CD4-positive, alpha-beta memory T cell (primary cell): ENCODE results near the gene ZNF592. TPM values are rescaled to one million over a fixed set of nuclear protein-coding genes. Genes with fewer than 3 reads are reported as not detected.
A peak's percentile ranks its signal among the peaks of the same experiment; 100 is the strongest.

ENCODE experiments used
- CTCF ChIA-PET: fragments of 350-600 bp; sonication (Branson Sonifier 250); formaldehyde crosslinking; loops from one replicate; lab custom pipeline; 2021; ENCODE audit warnings: inconsistent platforms; ENCODE audit not compliant: partially characterized antibody; lab: Charles Lee
- POLR2A ChIA-PET: fragments of 350-600 bp; sonication (Branson Sonifier 250); formaldehyde crosslinking; loops from one replicate; lab custom pipeline; 2021; ENCODE audit not compliant: partially characterized antibody; lab: Charles Lee
- DNase-seq, 5 donors: peaks; one replicate each; pipeline versions ENCODE4 v3.0.0 to v3.0.0-alpha.2; 2020 to 2022; ENCODE audit warnings: mixed read lengths in 1 of 5
- H3K27ac ChIP-seq: one replicate; pipeline ENCODE4 v1.7.0; 2013; ENCODE audit warnings: low read depth, low read length
- H3K27me3 ChIP-seq: 2 replicates; pipeline ENCODE4 v1.7.0; 2013; ENCODE audit warnings: mild to moderate bottlenecking, low read length, moderate library complexity; ENCODE audit not compliant: insufficient read depth
- H3K36me3 ChIP-seq: 2 replicates; pipeline ENCODE4 v1.7.0; 2013; ENCODE audit warnings: mild to moderate bottlenecking, low read length, moderate library complexity; ENCODE audit not compliant: insufficient read depth
- H3K4me1 ChIP-seq: 2 replicates; pipeline ENCODE4 v1.7.0; 2013; ENCODE audit warnings: mild to moderate bottlenecking, low read length, moderate library complexity; ENCODE audit not compliant: insufficient read depth
- H3K4me3 ChIP-seq, 2 donors: one replicate each; pipeline ENCODE4 v1.7.0; 2013; ENCODE audit warnings: low read length in 2 of 2, mild to moderate bottlenecking in 1 of 2
- H3K9me3 ChIP-seq, 2 donors: one replicate each; pipeline ENCODE4 v1.7.0; 2013; ENCODE audit warnings: low read length in 2 of 2, control low read depth in 1 of 2; ENCODE audit not compliant: control insufficient read depth in 1 of 2
- H3K27ac Mint-ChIP-seq, 7 donors: one replicate each; pipeline ENCODE4 v1.8.0; 2020 to 2021; ENCODE audit warnings: mixed read lengths in 7 of 7, mild to moderate bottlenecking in 6 of 7, inconsistent platforms in 3 of 7, moderate library complexity in 3 of 7
- H3K27me3 Mint-ChIP-seq, 2 donors: one replicate each; pipeline ENCODE4 v1.8.0; 2020 to 2021; ENCODE audit warnings: mixed read lengths in 2 of 2
- H3K36me3 Mint-ChIP-seq, 2 donors: one replicate each; pipeline ENCODE4 v1.8.0; 2020 to 2021; ENCODE audit warnings: mixed read lengths in 2 of 2, inconsistent platforms in 1 of 2, mild to moderate bottlenecking in 1 of 2
- H3K4me1 Mint-ChIP-seq, 4 donors: one replicate each; pipeline ENCODE4 v1.8.0; 2020 to 2021; ENCODE audit warnings: mixed read lengths in 4 of 4, mild to moderate bottlenecking in 1 of 4
- H3K4me3 Mint-ChIP-seq, 8 donors: one replicate each; pipeline ENCODE4 v1.8.0; 2020 to 2021; ENCODE audit warnings: mixed read lengths in 8 of 8, mild to moderate bottlenecking in 7 of 8, moderate library complexity in 6 of 8, inconsistent platforms in 3 of 8
- H3K9me3 Mint-ChIP-seq, 8 donors: one replicate each; pipeline ENCODE4 v1.8.0; 2020 to 2021; ENCODE audit warnings: mixed read lengths in 8 of 8, mild to moderate bottlenecking in 5 of 8, inconsistent platforms in 3 of 8, moderate library complexity in 1 of 8
- intact Hi-C: fragments of 100-400 bp; cut with micrococcal nuclease; formaldehyde crosslinking; loops from one replicate; pipeline ENCODE4 v1.15.1; 2023
- polyA plus RNA-seq, 2 donors: library from polyadenylated mRNA; unstranded; fragments of 300-500 nt; fragmentation: Illumina TruSeq; gene quantifications; one replicate each; pipeline ENCODE4 v1.2.3, GENCODE V29; 2021
- total RNA-seq, 2 experiments: library from RNA; stranded (reverse); gene quantifications; one replicate each; pipeline ENCODE4 v1.2.3, GENCODE V29; 2021

Gene ZNF592
- total and polyA plus RNA-seq, 4 experiments from 2014 or later: 1.7 to 42.6 (median 27.1) TPM

DNA sequence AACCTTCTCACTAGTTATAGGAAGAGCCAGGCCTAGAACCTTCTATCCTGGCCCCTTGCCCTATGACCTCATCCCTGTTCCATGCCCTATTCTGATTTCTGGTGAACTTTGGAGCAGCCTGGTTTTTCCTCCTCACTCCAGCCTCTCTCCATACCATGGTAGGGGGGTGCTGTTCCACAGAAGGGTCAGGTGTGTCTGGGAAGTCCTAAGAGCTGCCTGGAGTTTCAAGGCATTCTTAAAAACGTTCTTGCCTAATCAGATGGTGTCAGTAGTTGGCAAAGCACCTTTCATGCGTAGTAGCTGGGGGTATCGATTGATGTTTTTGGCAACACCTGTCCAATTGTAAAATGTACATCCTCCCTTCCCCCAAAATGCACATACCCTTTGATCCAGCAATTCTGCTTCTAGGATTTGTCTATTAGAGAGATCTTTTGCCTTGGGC, 52.0 kb downstream of the ZNF592 start:
- Histone ChIP-seq H3K4me1 (no peaks in the 10 kb centered on the region), H3K27ac (no peak overlapping the region), H3K4me3 (no peak overlapping the region), H3K27me3 (no peaks in the 10 kb centered on the region), H3K9me3 (no peaks in the 10 kb centered on the region), H3K36me3 (peaks cover 65% of the 10 kb centered on the region)
- intact Hi-C loops: no loop called here
- Mint-ChIP-seq H3K4me3 (no peak overlapping the region), H3K4me1 (peaks cover 0 to 2% (median under 1%) of the 10 kb centered on the region in 4 donors), H3K27ac (peak overlapping the region in 1 of 7 donors; percentile 70), H3K27me3 (no peaks in the 10 kb centered on the region), H3K36me3 (peaks cover 55 to 74% of the 10 kb centered on the region in 2 donors), H3K9me3 (no peaks in the 10 kb centered on the region)
- ChIA-PET CTCF (no interaction called here), POLR2A (no interaction called here)
- DNase-seq: no peak

GRCh38 chr15:84804005-84804900, 55.9 kb downstream of the ZNF592 start:
- no peak overlapping the region for H3K4me3 ChIP-seq
- Mint-ChIP-seq H3K27ac (peak overlapping the region in 1 of 7 donors; percentile 41), H3K4me1 (no peaks in the 10 kb centered on the region), H3K36me3 (peaks cover 49 to 52% of the 10 kb centered on the region in 2 donors), H3K9me3 (no peaks in the 10 kb centered on the region), H3K4me3 (no peak overlapping the region), H3K27me3 (no peaks in the 10 kb centered on the region)
- intact Hi-C loops: no loop called here
- no peaks in the 10 kb centered on the region for H3K9me3 ChIP-seq
- no peak for DNase-seq
- POLR2A ChIA-PET: no interaction called here
- H3K36me3 ChIP-seq: peaks cover 45% of the 10 kb centered on the region
- no peak overlapping the region for H3K27ac ChIP-seq
- H3K4me1 ChIP-seq: no peaks in the 10 kb centered on the region
- H3K27me3 ChIP-seq: no peaks in the 10 kb centered on the region
- CTCF ChIA-PET: no interaction called here

GRCh38 chr15:84805221-84805620, 56.8 kb downstream of the ZNF592 start:
- Mint-ChIP-seq H3K4me3 (no peak overlapping the region), H3K36me3 (peaks cover 42 to 44% of the 10 kb centered on the region in 2 donors), H3K27ac (peak overlapping the region in 2 of 7 donors; percentile 2 to 19), H3K27me3 (no peaks in the 10 kb centered on the region), H3K4me1 (peaks cover 0 to under 1% (median 0%) of the 10 kb centered on the region in 4 donors), H3K9me3 (no peaks in the 10 kb centered on the region)
- ChIA-PET POLR2A (interaction anchor here (0.6 to 0.9 kb wide), 2 partner anchors 14 to 89 kb away, joined by 3 read pairs; partner anchors contain the start of gene SEC11A), CTCF (interaction anchor here (1.3 kb wide), 1 partner anchor 29 kb away, joined by 3 read pairs; no protein-coding TSS in a partner anchor)
- DNase-seq: no peak
- Histone ChIP-seq H3K36me3 (peaks cover 35% of the 10 kb centered on the region), H3K4me1 (no peaks in the 10 kb centered on the region), H3K9me3 (no peaks in the 10 kb centered on the region), H3K4me3 (no peak overlapping the region), H3K27me3 (no peaks in the 10 kb centered on the region), H3K27ac (no peak overlapping the region)
- intact Hi-C loops: no loop called here

- Mint-ChIP-seq H3K4me1 (peaks cover 0 to 3% (median 0%) of the 10 kb centered on the region in 4 donors), H3K27me3 (no peaks in the 10 kb centered on the region), H3K36me3 (peaks cover 32 to 33% of the 10 kb centered on the region in 2 donors), H3K9me3 (no peaks in the 10 kb centered on the region), H3K27ac (no peak overlapping the region), H3K4me3 (no peak overlapping the region)
- intact Hi-C loops: no loop called here
- ChIA-PET CTCF (no interaction called here), POLR2A (interaction anchor here (0.6 kb wide), 2 partner anchors 174 to 571 kb away, joined by 3 read pairs; no protein-coding TSS in a partner anchor)
- Histone ChIP-seq H3K27me3 (no peaks in the 10 kb centered on the region), H3K4me1 (no peaks in the 10 kb centered on the region), H3K9me3 (no peaks in the 10 kb centered on the region), H3K4me3 (no peak overlapping the region), H3K36me3 (peaks cover 20% of the 10 kb centered on the region), H3K27ac (no peak overlapping the region)
- DNase-seq: no peak
Observed at GRCh38 chr15:84807228-84807627, 58.8 kb downstream of the ZNF592 start.

DNA sequence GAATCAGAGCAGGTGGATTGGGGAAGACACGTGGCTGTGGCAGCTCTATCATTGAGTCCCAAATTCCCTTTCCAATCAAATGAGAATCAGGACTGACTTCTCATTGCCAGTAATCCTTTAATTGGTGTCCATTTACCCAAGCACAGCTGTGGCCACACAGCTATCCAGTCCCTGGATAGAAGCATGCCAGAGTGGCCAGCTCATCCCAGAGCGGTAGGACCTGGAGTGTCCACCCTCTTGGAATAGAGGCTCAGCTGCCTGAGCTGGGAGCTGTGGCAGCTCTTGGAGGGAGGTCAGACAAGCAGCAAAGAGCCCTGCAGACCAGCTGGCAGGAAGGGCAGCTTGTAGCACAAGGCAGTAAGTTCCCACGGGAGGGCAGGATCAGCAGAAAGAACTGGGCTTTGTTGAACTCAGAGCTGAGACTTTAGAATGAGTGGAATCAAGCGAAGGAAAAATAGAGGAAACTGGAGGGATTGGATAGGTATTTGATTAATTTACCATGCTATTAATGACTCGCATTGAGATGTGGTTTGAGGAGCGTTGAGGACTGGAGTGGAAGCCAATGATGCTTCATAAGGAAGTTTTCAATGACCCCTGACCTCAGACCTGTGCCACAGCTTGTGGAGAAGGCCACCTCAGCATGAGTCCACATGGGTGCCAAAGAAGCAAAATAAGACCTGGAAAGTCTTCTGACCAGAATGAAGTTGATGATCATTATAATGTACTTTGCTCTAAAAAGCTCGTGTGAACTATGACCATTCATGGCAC, 61.9 kb downstream of the ZNF592 start:
- no peak overlapping the region for H3K27ac Mint-ChIP-seq
- ChIA-PET CTCF (interaction anchor here (1.3 kb wide), 1 partner anchor 223 kb away, joined by 4 read pairs; no protein-coding TSS in a partner anchor), POLR2A (interaction anchor here (1.6 kb wide), 1 partner anchor 156 kb away, joined by 5 read pairs; the partner anchor contains the start of gene WDR73)
- H3K27me3 Mint-ChIP-seq: peaks cover 0 to 1% of the 10 kb centered on the region in 2 donors
- H3K36me3 ChIP-seq: no peaks in the 10 kb centered on the region
- no peak overlapping the region for H3K4me3 Mint-ChIP-seq
- peaks cover 8 to 12% of the 10 kb centered on the region in 2 donors for H3K36me3 Mint-ChIP-seq
- H3K4me1 Mint-ChIP-seq: peaks cover 0 to 6% (median 0%) of the 10 kb centered on the region in 4 donors
- DNase-seq: no peak
- no peak overlapping the region for H3K27ac ChIP-seq
- intact Hi-C loops: no loop called here
- H3K4me3 ChIP-seq: no peak overlapping the region
- no peaks in the 10 kb centered on the region for H3K4me1 ChIP-seq
- no peaks in the 10 kb centered on the region for H3K9me3 Mint-ChIP-seq
- H3K27me3 ChIP-seq: no peaks in the 10 kb centered on the region
- no peaks in the 10 kb centered on the region for H3K9me3 ChIP-seq

DNA sequence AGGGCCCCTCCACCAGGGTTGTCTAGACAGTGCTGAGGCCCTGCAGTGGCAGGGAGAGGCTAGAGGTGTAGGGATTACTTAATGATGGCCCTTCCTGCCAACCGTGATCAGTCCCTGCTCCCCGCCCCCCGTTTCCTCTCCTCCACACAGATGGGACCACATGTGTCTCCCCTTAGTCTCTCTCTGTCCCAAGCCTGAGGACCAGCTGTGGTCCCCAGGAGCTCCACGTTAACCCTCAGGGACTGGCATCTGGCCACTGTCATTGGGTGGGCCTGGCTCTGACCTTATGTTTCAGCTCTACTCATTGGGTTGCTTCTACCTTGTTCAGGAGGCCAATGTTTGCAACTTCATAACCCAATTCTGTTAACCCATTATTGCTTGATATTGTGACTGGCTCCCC, 62.8 kb downstream of the ZNF592 start:
- no peaks in the 10 kb centered on the region for H3K4me1 ChIP-seq
- no peaks in the 10 kb centered on the region for H3K36me3 ChIP-seq
- DNase-seq: no peak
- ChIA-PET CTCF (no interaction called here), POLR2A (no interaction called here)
- Mint-ChIP-seq H3K27ac (no peak overlapping the region), H3K4me1 (peaks cover 0 to 6% (median 1%) of the 10 kb centered on the region in 4 donors), H3K4me3 (no peak overlapping the region), H3K9me3 (no peaks in the 10 kb centered on the region), H3K36me3 (peaks cover 4 to 12% of the 10 kb centered on the region in 2 donors), H3K27me3 (peaks cover 4 to 6% of the 10 kb centered on the region in 2 donors)
- H3K4me3 ChIP-seq: no peak overlapping the region
- H3K9me3 ChIP-seq: no peaks in the 10 kb centered on the region
- no peaks in the 10 kb centered on the region for H3K27me3 ChIP-seq
- intact Hi-C loops: no loop called here
- H3K27ac ChIP-seq: no peak overlapping the region

- Histone ChIP-seq H3K27me3 (no peaks in the 10 kb centered on the region), H3K4me1 (no peaks in the 10 kb centered on the region), H3K27ac (no peak overlapping the region), H3K36me3 (no peaks in the 10 kb centered on the region), H3K9me3 (no peaks in the 10 kb centered on the region), H3K4me3 (no peak overlapping the region)
- DNase-seq: no peak
- CTCF ChIA-PET: no interaction called here
- intact Hi-C loops: no loop called here
- peaks cover 6 to 9% of the 10 kb centered on the region in 2 donors for H3K27me3 Mint-ChIP-seq
- peaks cover 4 to 12% of the 10 kb centered on the region in 2 donors for H3K36me3 Mint-ChIP-seq
- peaks cover 2 to 9% (median 6%) of the 10 kb centered on the region in 4 donors for H3K4me1 Mint-ChIP-seq
- no peaks in the 10 kb centered on the region for H3K9me3 Mint-ChIP-seq
- peak overlapping the region in 1 of 8 donors; percentile 30 for H3K4me3 Mint-ChIP-seq
- POLR2A ChIA-PET: no interaction called here
- H3K27ac Mint-ChIP-seq: peak overlapping the region in 1 of 7 donors; percentile 12
Observed at GRCh38 chr15:84811828-84812227, 63.4 kb downstream of the ZNF592 start.
